CD14-positive monocyte (primary cell): ENCODE results near the gene SPTBN4. TPM values are rescaled to one million over a fixed set of nuclear protein-coding genes. Genes with fewer than 3 reads are reported as not detected.

Experiments
- DNase-seq, 3 donors: peaks; one replicate each; pipeline ENCODE4 v3.0.0-alpha.2; 2011 to 2022
- H2AFZ ChIP-seq: 2 replicates; pipeline ENCODE4 v1.6.0; 2012; ENCODE audit warnings: mild to moderate bottlenecking, low read depth, low read length, inconsistent platforms; ENCODE audit not compliant: insufficient read depth, poor library complexity, severe bottlenecking
- H3K27ac ChIP-seq, 2 donors: 1 replicate in 1 of 2; 2 replicates in 1 of 2; pipeline ENCODE4 v1.5.1; 2012 to 2013; ENCODE audit warnings: low read length in 2 of 2, control low read depth in 1 of 2, inconsistent platforms in 1 of 2, low read depth in 1 of 2, mild to moderate bottlenecking in 1 of 2
- H3K27me3 ChIP-seq, 2 donors: one replicate each; pipeline versions ENCODE4 v1.6.0 to v1.6.1; 2011 to 2013; ENCODE audit warnings: low read length in 2 of 2; ENCODE audit not compliant: control insufficient read depth in 2 of 2, insufficient read depth in 2 of 2
- H3K36me3 ChIP-seq, 2 donors: replicated peaks in 1 of 2; 1 replicate in 1 of 2; 2 replicates in 1 of 2; pipeline versions ENCODE4 v1.5.1 to v1.6.1; 2012 to 2013; ENCODE audit warnings: low read length in 2 of 2, control low read depth in 1 of 2, inconsistent platforms in 1 of 2, mild to moderate bottlenecking in 1 of 2; ENCODE audit not compliant: insufficient read depth in 2 of 2, control insufficient read depth in 1 of 2
- H3K4me1 ChIP-seq, 2 donors: 1 replicate in 1 of 2; 2 replicates in 1 of 2; pipeline versions ENCODE4 v1.5.1 to v1.6.1; 2012 to 2013; ENCODE audit warnings: low read length in 2 of 2, control low read depth in 1 of 2, inconsistent platforms in 1 of 2, mild to moderate bottlenecking in 1 of 2, moderate library complexity in 1 of 2; ENCODE audit not compliant: insufficient read depth in 2 of 2, control insufficient read depth in 1 of 2
- H3K4me2 ChIP-seq: replicated peaks from 2 replicates; pipeline ENCODE3; 2012; ENCODE audit warnings: low read length, moderate library complexity, mild to moderate bottlenecking; ENCODE audit not compliant: poor library complexity, severe bottlenecking; ENCODE audit errors: extremely low read depth
- H3K4me3 ChIP-seq, 3 experiments: fragments of 200-600 bp in 1 of 3; sonication (generic) in 1 of 3; replicated peaks in 1 of 3; 1 replicate in 2 of 3; 2 replicates in 1 of 3; pipeline ENCODE4 v1.5.1; 2011 to 2013; ENCODE audit warnings: low read length in 3 of 3, mild to moderate bottlenecking in 3 of 3, control low read depth in 2 of 3, low read depth in 2 of 3, inconsistent platforms in 1 of 3, moderate library complexity in 1 of 3
- H3K79me2 ChIP-seq: 2 replicates; pipeline ENCODE4 v1.6.0; 2012; ENCODE audit warnings: mild to moderate bottlenecking, control low read depth, inconsistent platforms, low read length, moderate library complexity; ENCODE audit not compliant: insufficient read depth
- H3K9ac ChIP-seq: 2 replicates; pipeline ENCODE4 v1.6.0; 2017; ENCODE audit warnings: low read length, mild to moderate bottlenecking; ENCODE audit not compliant: insufficient read depth, poor library complexity, severe bottlenecking
- H3K9me3 ChIP-seq, 2 donors: replicated peaks in 1 of 2; 1 replicate in 1 of 2; 2 replicates in 1 of 2; pipeline versions ENCODE4 v1.5.1 to v1.6.1; 2012 to 2013; ENCODE audit warnings: low read length in 2 of 2, control low read depth in 1 of 2; ENCODE audit not compliant: control insufficient read depth in 1 of 2, insufficient read depth in 1 of 2
- H4K20me1 ChIP-seq: 2 replicates; pipeline ENCODE4 v1.6.0; 2012; ENCODE audit warnings: mild to moderate bottlenecking, low read length, control low read depth, moderate library complexity; ENCODE audit not compliant: insufficient read depth
- H3K27ac Mint-ChIP-seq, 7 donors: one replicate each; pipeline ENCODE4 v1.8.0; 2020; ENCODE audit warnings: mild to moderate bottlenecking in 7 of 7, mixed read lengths in 7 of 7, moderate library complexity in 6 of 7, inconsistent platforms in 2 of 7
- H3K27me3 Mint-ChIP-seq, 3 donors: one replicate each; pipeline ENCODE4 v1.8.0; 2021 to 2022; ENCODE audit warnings: low read depth in 3 of 3, mild to moderate bottlenecking in 3 of 3, mixed read lengths in 3 of 3, moderate library complexity in 3 of 3, inconsistent platforms in 1 of 3
- H3K36me3 Mint-ChIP-seq, 2 donors: one replicate each; pipeline ENCODE4 v1.8.0; 2020; ENCODE audit warnings: mixed read lengths in 2 of 2, inconsistent platforms in 1 of 2, mild to moderate bottlenecking in 1 of 2
- H3K4me1 Mint-ChIP-seq: one replicate; pipeline ENCODE4 v1.8.0; 2020; ENCODE audit warnings: mild to moderate bottlenecking, mixed read lengths
- H3K4me3 Mint-ChIP-seq, 2 donors: one replicate each; pipeline ENCODE4 v1.8.0; 2020; ENCODE audit warnings: mild to moderate bottlenecking in 2 of 2, mixed read lengths in 2 of 2, moderate library complexity in 1 of 2
- H3K9me3 Mint-ChIP-seq, 7 donors: one replicate each; pipeline ENCODE4 v1.8.0; 2020 to 2022; ENCODE audit warnings: mixed read lengths in 7 of 7, mild to moderate bottlenecking in 6 of 7, moderate library complexity in 6 of 7, inconsistent platforms in 2 of 7
- WGBS: methylation state at CpG from one replicate; pipeline ENCODE4 v1.1.5; 2013; ENCODE audit warnings: missing lambda C conversion rate; ENCODE audit not compliant: insufficient coverage; 5-methylcytosine and 5-hydroxymethylcytosine counted together
- intact Hi-C, 2 donors: fragments of 100-400 bp; cut with micrococcal nuclease; formaldehyde crosslinking; loops; one replicate each; pipeline versions ENCODE4 v1.15.0 to v1.15.1; 2023
- polyA plus RNA-seq, 3 donors: library from polyadenylated mRNA; depleted of rRNA in 1 of 3; unstranded in 2 of 3; stranded (reverse) in 1 of 3; fragments of 300-500 nt in 2 of 3; fragments of >200 nt in 1 of 3; fragmentation: Illumina TruSeq in 2 of 3; gene quantifications; 1 replicate in 2 of 3; 2 replicates in 1 of 3; pipeline ENCODE4 v1.2.3, GENCODE V29; 2012 to 2021
- TF ChIP-seq, protein P1 (sequence below): fragments of 200-600 bp; IDR thresholded peaks from one replicate; pipeline ENCODE4 v1.8.0; 2022; ENCODE audit warnings: antibody characterized with exemption, mild to moderate bottlenecking

SPTBN4 gene
- polyA plus RNA-seq, 3 donors = 0.07 TPM; not detected in 2

DNA sequence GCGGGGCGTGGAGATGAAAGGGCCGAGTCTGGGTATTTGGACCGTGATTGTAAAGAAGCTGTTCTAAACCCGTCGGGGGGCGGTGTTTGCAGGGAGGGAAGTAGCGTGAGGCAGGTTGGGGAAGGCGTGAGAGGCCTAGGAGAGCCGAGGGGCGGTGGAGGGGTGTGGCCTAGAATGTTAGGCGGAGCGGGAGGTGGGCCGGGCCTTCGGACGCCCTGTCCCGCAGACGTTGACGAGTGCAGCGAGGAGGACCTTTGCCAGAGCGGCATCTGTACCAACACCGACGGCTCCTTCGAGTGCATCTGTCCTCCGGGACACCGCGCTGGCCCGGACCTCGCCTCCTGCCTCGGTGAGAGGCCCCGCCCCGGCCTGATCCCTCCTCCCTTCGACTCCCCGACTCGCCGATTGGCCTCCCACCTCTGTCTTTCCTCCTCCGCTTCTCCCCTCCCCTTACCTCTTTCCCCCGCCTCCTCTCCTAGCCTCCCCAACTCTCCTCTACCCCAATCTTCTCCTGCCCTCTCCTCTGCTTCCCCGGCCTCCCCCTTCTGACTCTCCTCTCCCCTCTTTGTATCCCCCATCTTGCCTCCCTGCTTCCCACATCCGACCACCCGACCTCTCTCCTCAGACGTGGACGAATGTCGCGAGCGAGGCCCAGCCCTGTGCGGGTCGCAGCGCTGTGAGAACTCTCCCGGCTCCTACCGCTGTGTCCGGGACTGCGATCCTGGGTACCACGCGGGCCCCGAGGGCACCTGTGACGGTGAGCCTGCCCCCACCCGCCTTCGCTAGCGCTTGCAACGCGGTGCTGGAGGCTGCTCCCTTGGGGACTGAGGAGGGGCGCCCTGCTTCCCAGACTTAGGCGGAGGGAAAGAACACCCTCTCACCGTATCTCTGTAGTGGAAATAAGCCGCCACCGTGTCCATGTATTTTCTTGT is 147.2 kb downstream of the SPTBN4 start:
- peak; percentile 69 to 83 (median 79) for DNase-seq
- Mint-ChIP-seq H3K27me3 (peaks cover 14 to 32% (median 23%) of the 10 kb centered on the region in 3 donors), H3K27ac (peak overlapping the region; percentile 57 to 92 (median 74)), H3K36me3 (peaks cover 0 to 11% of the 10 kb centered on the region in 2 donors), H3K9me3 (peaks cover 0 to 5% (median 0%) of the 10 kb centered on the region in 7 donors), H3K4me3 (peak overlapping the region; percentile 87 to 92), H3K4me1 (peaks cover 48% of the 10 kb centered on the region)
- H3K27me3 ChIP-seq = peaks cover 0 to 9% of the 10 kb centered on the region in 2 donors
- peak overlapping the region; percentile 96 for H3K4me2 ChIP-seq
- H3K79me2 ChIP-seq = no peaks in the 10 kb centered on the region
- peak overlapping the region; percentile 32 to 92 (median 42) for H3K4me3 ChIP-seq
- 2% methylated on average over 62 of the region's 67 CpGs for WGBS
- peaks cover 40 to 51% of the 10 kb centered on the region in 2 donors for H3K4me1 ChIP-seq
- H3K36me3 ChIP-seq = peaks cover 0 to under 1% of the 10 kb centered on the region in 2 donors
- no peaks in the 10 kb centered on the region for H4K20me1 ChIP-seq
- peak overlapping the region; percentile 71 for H3K9ac ChIP-seq
- intact Hi-C loops = no loop called here
- TF ChIP-seq, protein P1, sequence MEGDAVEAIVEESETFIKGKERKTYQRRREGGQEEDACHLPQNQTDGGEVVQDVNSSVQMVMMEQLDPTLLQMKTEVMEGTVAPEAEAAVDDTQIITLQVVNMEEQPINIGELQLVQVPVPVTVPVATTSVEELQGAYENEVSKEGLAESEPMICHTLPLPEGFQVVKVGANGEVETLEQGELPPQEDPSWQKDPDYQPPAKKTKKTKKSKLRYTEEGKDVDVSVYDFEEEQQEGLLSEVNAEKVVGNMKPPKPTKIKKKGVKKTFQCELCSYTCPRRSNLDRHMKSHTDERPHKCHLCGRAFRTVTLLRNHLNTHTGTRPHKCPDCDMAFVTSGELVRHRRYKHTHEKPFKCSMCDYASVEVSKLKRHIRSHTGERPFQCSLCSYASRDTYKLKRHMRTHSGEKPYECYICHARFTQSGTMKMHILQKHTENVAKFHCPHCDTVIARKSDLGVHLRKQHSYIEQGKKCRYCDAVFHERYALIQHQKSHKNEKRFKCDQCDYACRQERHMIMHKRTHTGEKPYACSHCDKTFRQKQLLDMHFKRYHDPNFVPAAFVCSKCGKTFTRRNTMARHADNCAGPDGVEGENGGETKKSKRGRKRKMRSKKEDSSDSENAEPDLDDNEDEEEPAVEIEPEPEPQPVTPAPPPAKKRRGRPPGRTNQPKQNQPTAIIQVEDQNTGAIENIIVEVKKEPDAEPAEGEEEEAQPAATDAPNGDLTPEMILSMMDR = no peak
- peak overlapping the region; percentile 52 to 78 for H3K27ac ChIP-seq
- peak overlapping the region; percentile 89 for H2AFZ ChIP-seq
- H3K9me3 ChIP-seq = no peaks in the 10 kb centered on the region

DNA sequence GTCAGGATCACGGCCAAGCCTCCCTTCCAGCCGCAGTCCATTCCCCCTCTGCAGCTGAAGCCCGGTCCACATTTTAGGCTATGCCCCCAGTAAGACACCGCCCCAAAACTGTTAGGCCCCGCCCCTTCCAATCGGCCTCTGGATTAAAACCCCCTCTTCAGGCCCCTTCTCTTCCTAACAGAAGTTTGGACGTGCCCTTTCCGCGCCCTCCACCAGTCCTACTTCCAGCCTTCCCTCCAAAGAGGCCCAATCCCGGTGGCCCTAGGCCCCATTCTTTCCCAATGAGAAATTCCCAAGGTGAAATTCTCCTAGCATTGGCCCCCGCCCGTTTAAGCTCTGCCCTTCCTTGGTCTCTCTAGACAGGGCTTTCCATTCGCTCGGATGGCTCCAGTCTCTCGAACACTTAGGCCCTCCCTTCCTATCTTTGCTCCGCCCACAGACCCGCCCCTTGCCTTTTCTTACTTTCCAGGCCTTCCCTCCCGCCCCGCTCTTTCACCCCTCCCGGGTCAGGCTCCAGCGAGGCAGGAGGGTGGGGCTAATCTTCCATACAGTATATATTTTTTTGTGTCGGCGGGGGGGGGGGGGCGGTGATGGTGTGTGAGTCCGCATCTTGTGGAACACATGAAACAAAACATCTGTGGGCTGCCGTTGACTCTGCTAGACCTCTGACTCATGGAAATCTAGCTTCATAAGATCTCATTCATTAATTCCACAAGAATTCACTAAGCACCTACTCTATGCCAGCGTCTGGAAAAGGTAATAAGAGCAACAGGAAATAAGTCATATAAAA is 148.0 kb downstream of the SPTBN4 start:
- Mint-ChIP-seq H3K9me3 (peaks cover 0 to 5% (median 0%) of the 10 kb centered on the region in 7 donors), H3K4me1 (peaks cover 42% of the 10 kb centered on the region), H3K4me3 (peak overlapping the region; percentile 87 to 92), H3K27me3 (peaks cover 14 to 29% (median 23%) of the 10 kb centered on the region in 3 donors), H3K27ac (peak overlapping the region; percentile 62 to 92 (median 75)), H3K36me3 (peaks cover 3 to 19% of the 10 kb centered on the region in 2 donors)
- Histone ChIP-seq H3K79me2 (no peaks in the 10 kb centered on the region), H3K4me2 (peak overlapping the region; percentile 96), H4K20me1 (no peaks in the 10 kb centered on the region), H3K27ac (peak overlapping the region in 1 of 2 donors; percentile 78), H3K27me3 (peaks cover 0 to 6% of the 10 kb centered on the region in 2 donors), H3K36me3 (peaks cover 0 to 9% of the 10 kb centered on the region in 2 donors), H3K9me3 (no peaks in the 10 kb centered on the region), H3K4me1 (peaks cover 32 to 43% of the 10 kb centered on the region in 2 donors), H3K9ac (peak overlapping the region; percentile 71), H2AFZ (peak overlapping the region; percentile 89), H3K4me3 (peak overlapping the region; percentile 32 to 92 (median 42))
- intact Hi-C loops = no loop called here
- peak; percentile 45 to 53 (median 52) for DNase-seq
- TF ChIP-seq, protein P1 = no peak
- 8% methylated on average over 12 of the region's 27 CpGs for WGBS
